H1 (cell line): ENCODE results near the gene HNRNPA1. TPM values are rescaled to one million over a fixed set of nuclear protein-coding genes. Genes with fewer than 3 reads are reported as not detected.

Experiments
- CTCF ChIA-PET: fragments of 300-600 bp; sonication (Branson Sonifier 250); formaldehyde crosslinking; loops from one replicate; lab custom pipeline; 2021; ENCODE audit not compliant: partially characterized antibody; lab: Charles Lee
- POLR2A ChIA-PET: fragments of 300-600 bp; sonication (Branson Sonifier 250); formaldehyde crosslinking; loops from one replicate; lab custom pipeline; 2021; ENCODE audit warnings: inconsistent platforms; ENCODE audit not compliant: partially characterized antibody; lab: Charles Lee
- DNase-seq, 2 experiments: peaks; one replicate each; pipeline versions ENCODE4 v3.0.0 to v3.0.0-alpha.2; 2010 to 2022; ENCODE audit warnings: low spot score in 2 of 2, low read depth in 1 of 2, mixed read lengths in 1 of 2
- FAIRE-seq: peaks from 2 replicates; lab custom pipeline; 2011; peaks lifted over from hg19 to GRCh38; lab: Jason Lieb, UNC
- H2AFZ ChIP-seq: 2 replicates; pipeline ENCODE4 v1.8.1; 2012; ENCODE audit warnings: low read length, inconsistent platforms
- H2AK5ac ChIP-seq: 2 replicates; pipeline ENCODE4 v1.6.1; 2013; ENCODE audit warnings: low read depth, low read length
- H2BK120ac ChIP-seq: replicated peaks from 2 replicates; pipeline ENCODE3; 2013; ENCODE audit warnings: low read depth, low read length, inconsistent platforms
- H2BK12ac ChIP-seq: 2 replicates; pipeline ENCODE4 v1.6.1; 2013; ENCODE audit warnings: low read depth, low read length
- H2BK15ac ChIP-seq: 2 replicates; pipeline ENCODE4 v1.6.1; 2013; ENCODE audit warnings: low read length
- H2BK20ac ChIP-seq: 2 replicates; pipeline ENCODE4 v1.6.1; 2013; ENCODE audit warnings: low read length
- H2BK5ac ChIP-seq: 2 replicates; pipeline ENCODE4 v1.6.1; 2013; ENCODE audit warnings: low read depth, low read length
- H3K14ac ChIP-seq: 2 replicates; pipeline ENCODE4 v1.6.1; 2013; ENCODE audit warnings: inconsistent platforms; ENCODE audit not compliant: insufficient read length
- H3K18ac ChIP-seq: 2 replicates; pipeline ENCODE4 v1.6.1; 2013; ENCODE audit warnings: low read length; ENCODE audit errors: extremely low read depth
- H3K23ac ChIP-seq: 2 replicates; pipeline ENCODE4 v1.6.1; 2013; ENCODE audit warnings: inconsistent platforms; ENCODE audit not compliant: insufficient read length
- H3K23me2 ChIP-seq: 2 replicates; pipeline ENCODE4 v1.6.1; 2013; ENCODE audit warnings: low read depth, low read length
- H3K27ac ChIP-seq: 2 replicates; pipeline ENCODE4 v1.6.1; 2011; ENCODE audit warnings: low read depth, low read length, inconsistent platforms
- H3K27me3 ChIP-seq, 4 experiments: replicated peaks in 1 of 4; 1 replicate in 1 of 4; 2 replicates in 3 of 4; pipeline versions ENCODE4 v1.6.1 to v1.8.1; 2011 to 2013; ENCODE audit warnings: low read length in 3 of 4, mild to moderate bottlenecking in 3 of 4, inconsistent platforms in 2 of 4, mixed read lengths in 2 of 4, moderate library complexity in 1 of 4; ENCODE audit not compliant: control insufficient read depth in 3 of 4, insufficient read depth in 3 of 4; ENCODE audit errors: extremely low read depth in 1 of 4
- H3K36me3 ChIP-seq, 4 experiments: 2 replicates each; pipeline versions ENCODE4 v1.6.1 to v1.8.1; 2011 to 2013; ENCODE audit warnings: mild to moderate bottlenecking in 4 of 4, low read length in 3 of 4, moderate library complexity in 2 of 4, control low read depth in 1 of 4, inconsistent platforms in 1 of 4; ENCODE audit not compliant: insufficient read depth in 4 of 4, control insufficient read depth in 2 of 4
- H3K4ac ChIP-seq: replicated peaks from 2 replicates; pipeline ENCODE3; 2013; ENCODE audit warnings: low read length, low read depth, mixed read lengths, inconsistent platforms; ENCODE audit not compliant: insufficient read length
- H3K4me1 ChIP-seq, 4 experiments: replicated peaks in 1 of 4; 1 replicate in 1 of 4; 2 replicates in 3 of 4; pipeline versions ENCODE4 v1.6.1 to v1.8.1; 2011 to 2013; ENCODE audit warnings: low read length in 3 of 4, inconsistent platforms in 2 of 4, mixed read lengths in 1 of 4; ENCODE audit not compliant: insufficient read depth in 4 of 4, control insufficient read depth in 3 of 4
- H3K4me2 ChIP-seq, 2 experiments: 2 replicates each; pipeline versions ENCODE4 v1.6.1 to v1.8.1; 2011 to 2013; ENCODE audit warnings: low read depth in 2 of 2, low read length in 2 of 2, control low read depth in 1 of 2, inconsistent platforms in 1 of 2, mild to moderate bottlenecking in 1 of 2; ENCODE audit not compliant: insufficient read depth in 1 of 2
- H3K4me3 ChIP-seq, 4 experiments: fragments of 200-600, 300-600 bp in 1 of 4; sonication (generic), shearing (Covaris generic), sonication (Bioruptor Twin) in 1 of 4; 2 replicates each; pipeline versions ENCODE4 v1.5.1 to v1.8.1; 2011 to 2016; ENCODE audit warnings: low read length in 4 of 4, low read depth in 3 of 4, control low read depth in 2 of 4, inconsistent platforms in 2 of 4, mild to moderate bottlenecking in 2 of 4, mixed read lengths in 1 of 4, moderate library complexity in 1 of 4; ENCODE audit not compliant: insufficient read depth in 2 of 4; ENCODE audit errors: extremely low read depth in 1 of 4
- H3K56ac ChIP-seq: replicated peaks from 2 replicates; pipeline ENCODE3; 2013; ENCODE audit warnings: low read depth, mild to moderate bottlenecking, mixed read lengths, low read length, inconsistent platforms; ENCODE audit not compliant: insufficient read length
- H3K79me1 ChIP-seq: 2 replicates; pipeline ENCODE4 v1.6.1; 2013; ENCODE audit warnings: low read depth, low read length, control low read depth
- H3K79me2 ChIP-seq, 2 experiments: 2 replicates each; pipeline versions ENCODE4 v1.6.1 to v1.8.1; 2012 to 2013; ENCODE audit warnings: low read length in 2 of 2, mild to moderate bottlenecking in 2 of 2, inconsistent platforms in 1 of 2; ENCODE audit not compliant: insufficient read depth in 2 of 2, control insufficient read depth in 1 of 2
- H3K9ac ChIP-seq, 4 experiments: replicated peaks in 1 of 4; 1 replicate in 1 of 4; 2 replicates in 3 of 4; pipeline versions ENCODE4 v1.6.1 to v1.8.1; 2011 to 2013; ENCODE audit warnings: low read depth in 3 of 4, low read length in 3 of 4, control low read depth in 2 of 4, mild to moderate bottlenecking in 2 of 4, moderate library complexity in 2 of 4, inconsistent platforms in 1 of 4; ENCODE audit errors: extremely low read depth in 1 of 4
- H3K9me3 ChIP-seq, 2 experiments: 2 replicates each; pipeline versions ENCODE4 v1.6.1 to v1.8.1; 2012 to 2013; ENCODE audit warnings: mild to moderate bottlenecking in 2 of 2, moderate library complexity in 2 of 2, control low read depth in 1 of 2, inconsistent platforms in 1 of 2, low read depth in 1 of 2, low read length in 1 of 2, mixed read lengths in 1 of 2; ENCODE audit not compliant: insufficient read depth in 2 of 2
- H4K20me1 ChIP-seq, 2 experiments: replicated peaks in 1 of 2; 2 replicates each; pipeline versions ENCODE3 to v1.8.1; 2011 to 2013; ENCODE audit warnings: inconsistent platforms in 2 of 2, low read length in 2 of 2, mild to moderate bottlenecking in 1 of 2; ENCODE audit not compliant: insufficient read depth in 2 of 2, control insufficient read depth in 1 of 2
- H4K5ac ChIP-seq: 2 replicates; pipeline ENCODE4 v1.6.1; 2013; ENCODE audit warnings: low read length, low read depth, mixed read lengths, inconsistent platforms; ENCODE audit not compliant: insufficient read length
- H4K8ac ChIP-seq: 2 replicates; pipeline ENCODE4 v1.8.0; 2013; ENCODE audit warnings: mild to moderate bottlenecking, moderate library complexity, low read length, inconsistent platforms; ENCODE audit not compliant: insufficient read depth; ENCODE audit errors: extremely low read depth
- H4K91ac ChIP-seq: replicated peaks from 2 replicates; pipeline ENCODE3; 2013; ENCODE audit warnings: low read length, mixed read lengths, inconsistent platforms; ENCODE audit not compliant: insufficient read length
- CHD2 ChIP-seq: IDR thresholded peaks from 2 replicates; pipeline ENCODE4 v1.6.1; 2012; ENCODE audit warnings: low read length, improper control_type of control experiment
- EGR1 ChIP-seq: IDR thresholded peaks from 2 replicates; pipeline ENCODE4 v1.6.1; 2011; ENCODE audit warnings: low read depth, low read length, borderline replicate concordance
- MAX ChIP-seq: IDR thresholded peaks from 2 replicates; pipeline ENCODE4 v1.6.1; 2012; ENCODE audit warnings: inconsistent platforms
- NRF1 ChIP-seq: IDR thresholded peaks from 2 replicates; pipeline ENCODE4 v1.6.1; 2011; ENCODE audit warnings: mild to moderate bottlenecking, low read depth, low read length, improper control_type of control experiment
- PHF8 ChIP-seq: fragments of 200-600 bp; sonication (generic); conservative IDR thresholded peaks from 2 replicates; pipeline ENCODE4 v1.7.1; 2012; ENCODE audit warnings: low read depth, mild to moderate bottlenecking, inconsistent platforms, low read length, moderate library complexity
- POLR2A ChIP-seq, 2 experiments: IDR thresholded peaks; 1 replicate in 1 of 2; 2 replicates in 1 of 2; pipeline ENCODE4 v1.6.1; 2011; ENCODE audit warnings: low read depth in 2 of 2, low read length in 2 of 2, mild to moderate bottlenecking in 2 of 2; ENCODE audit errors: control extremely low read depth in 1 of 2
- POLR2AphosphoS5 ChIP-seq: IDR thresholded peaks from 2 replicates; pipeline ENCODE4 v1.6.1; 2011; ENCODE audit warnings: low read depth, low read length
- TAF7 ChIP-seq: optimal IDR thresholded peaks from 2 replicates; pipeline ENCODE3; 2011; ENCODE audit warnings: low read depth, mild to moderate bottlenecking, inconsistent platforms, low read length, moderate library complexity, borderline replicate concordance
- WGBS, 2 experiments: shearing (Covaris generic) in 1 of 2; methylation state at CpG; one replicate each; pipeline versions ENCODE4 v1.1.6 to v1.1.7; 2013 to 2015; ENCODE audit warnings: low lambda C conversion rate in 2 of 2, mixed read lengths in 2 of 2, inconsistent platforms in 1 of 2, low coverage in 1 of 2, missing lambda C conversion rate in 1 of 2; ENCODE audit not compliant: insufficient replicate concordance in 2 of 2, insufficient coverage in 1 of 2, insufficient read length in 1 of 2; ENCODE audit errors: extremely low coverage in 1 of 2, missing lambda C conversion rate in 1 of 2; 5-methylcytosine and 5-hydroxymethylcytosine counted together
- polyA plus RNA-seq, 7 experiments: library from polyadenylated mRNA; depleted of rRNA in 3 of 7; stranded (reverse) in 5 of 7; unstranded in 2 of 7; fragments of >200 nt in 5 of 7; fragments of 200-250 nt in 2 of 7; gene quantifications; 1 replicate in 5 of 7; 2 replicates in 1 of 7; 4 replicates in 1 of 7; pipeline versions ENCODE4 v1.2.1 to v1.2.3, GENCODE V29; 2011 to 2013; ENCODE audit warnings: missing spikeins in 2 of 7, mixed read lengths in 2 of 7
- total RNA-seq: library from RNA; stranded (reverse); fragmentation: NEBNext Ultra II Directional; extraction: Animal tissue kit (Norgen Biotek cat#: 25700); gene quantifications from 2 replicates; pipeline ENCODE4 v1.2.1, GENCODE V29; 2021
- TF ChIP-seq, protein P1 (sequence below): IDR thresholded peaks from 2 replicates; pipeline ENCODE4 v1.6.1; 2012; ENCODE audit warnings: low read length, inconsistent platforms

Gene HNRNPA1
- total and polyA plus RNA-seq, 2 of the 8 experiments (the other 6 are each of a cell fraction or from before 2014, with no cell fraction given), result 835 to 2,738 TPM

GRCh38 chr12:54287261-54288157 is 7.0 kb downstream of the HNRNPA1 start:
- peaks cover 3% of the 10 kb centered on the region for H3K23me2 ChIP-seq
- H3K27me3 ChIP-seq, result no peaks in the 10 kb centered on the region
- no peak overlapping the region for H4K91ac ChIP-seq
- H3K79me1 ChIP-seq, result no peaks in the 10 kb centered on the region
- no peak overlapping the region for H3K4me3 ChIP-seq
- 83% methylated on average over 8 of the region's 8 CpGs; no CpG with 5 or more reads in 1 of the 2 experiments for WGBS, 2 experiments
- H4K5ac ChIP-seq, result no peak overlapping the region
- H2BK20ac ChIP-seq, result no peak overlapping the region
- peaks cover 33 to 59% (median 46%) of the 10 kb centered on the region in 4 experiments for H3K36me3 ChIP-seq
- peaks cover 0 to 7% (median 3%) of the 10 kb centered on the region in 4 experiments; a peak in 4 of 7 replicates for H3K4me1 ChIP-seq
- no peak overlapping the region for H3K27ac ChIP-seq
- no peak overlapping the region for H4K8ac ChIP-seq
- ChIA-PET POLR2A (interaction anchor here (0.9 to 15.0 kb wide), 31 partner anchors 7 to 112 kb away, joined by 3 to 1006 read pairs (median 14); partner anchors contain the start of genes CBX5, COPZ1, HNRNPA1 and NFE2), CTCF (interaction anchor here (0.5 to 14.9 kb wide), 17 partner anchors 10 to 92 kb away, joined by 3 to 618 read pairs (median 5); partner anchors contain the start of genes COPZ1 and NFE2)
- H3K9ac ChIP-seq, result no peak overlapping the region; a peak in 1 of 7 replicates
- FAIRE-seq, result no peak
- H2BK12ac ChIP-seq, result no peak overlapping the region
- no peak overlapping the region for H3K4ac ChIP-seq
- no peak overlapping the region for H2AK5ac ChIP-seq
- H3K23ac ChIP-seq, result no peak overlapping the region
- no peak for DNase-seq
- H3K4me2 ChIP-seq, result no peak overlapping the region
- TF ChIP-seq NRF1 (peak; percentile 9; the same call in 1 of the 2 replicates), PHF8 (no peak; the same call in 1 of the 2 replicates), MAX (no peak), POLR2AphosphoS5 (peak; percentile 99), POLR2A (IDR thresholded peaks at IDR 0.05; ENCODE audit: control extremely low read depth in 1 of 2, low read depth in 2 of 2, low read length in 2 of 2) (peak; percentile 86 to 89), EGR1 (no peak), CHD2 (0 out of 2 replicates have a peak, but pooled peaks have one; percentile 8), TAF7 (peak; percentile 14)
- TF ChIP-seq, protein P1, sequence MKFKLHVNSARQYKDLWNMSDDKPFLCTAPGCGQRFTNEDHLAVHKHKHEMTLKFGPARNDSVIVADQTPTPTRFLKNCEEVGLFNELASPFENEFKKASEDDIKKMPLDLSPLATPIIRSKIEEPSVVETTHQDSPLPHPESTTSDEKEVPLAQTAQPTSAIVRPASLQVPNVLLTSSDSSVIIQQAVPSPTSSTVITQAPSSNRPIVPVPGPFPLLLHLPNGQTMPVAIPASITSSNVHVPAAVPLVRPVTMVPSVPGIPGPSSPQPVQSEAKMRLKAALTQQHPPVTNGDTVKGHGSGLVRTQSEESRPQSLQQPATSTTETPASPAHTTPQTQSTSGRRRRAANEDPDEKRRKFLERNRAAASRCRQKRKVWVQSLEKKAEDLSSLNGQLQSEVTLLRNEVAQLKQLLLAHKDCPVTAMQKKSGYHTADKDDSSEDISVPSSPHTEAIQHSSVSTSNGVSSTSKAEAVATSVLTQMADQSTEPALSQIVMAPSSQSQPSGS, result no peak
- no peaks in the 10 kb centered on the region for H3K9me3 ChIP-seq
- H3K56ac ChIP-seq, result no peak overlapping the region
- H3K14ac ChIP-seq, result no peak overlapping the region
- H2BK5ac ChIP-seq, result no peak overlapping the region
- H2BK15ac ChIP-seq, result no peak overlapping the region
- H2BK120ac ChIP-seq, result no peak overlapping the region
- no peak overlapping the region for H3K18ac ChIP-seq
- H3K79me2 ChIP-seq, result peaks cover 0 to 19% of the 10 kb centered on the region in 2 experiments; a peak in 3 of 4 replicates
- H4K20me1 ChIP-seq, result peaks cover 15 to 17% of the 10 kb centered on the region in 2 experiments
- H2AFZ ChIP-seq, result no peak overlapping the region
